HG03565 (cell line): ENCODE measurements around the gene NTMT2.
"Not testable (repeated sequence)": the region's sequence is repeated elsewhere in the genome, so short reads cannot be mapped to it uniquely, and the experiment has no call there.

Experiments
- ATAC-seq: cut with Tn5 transposase; IDR thresholded peaks from one replicate; pipeline ENCODE4 v1.9.1; 2021; ENCODE audit warnings: mild to moderate bottlenecking, moderate library complexity; ENCODE audit not compliant: unreplicated experiment

NTMT2 gene

DNA sequence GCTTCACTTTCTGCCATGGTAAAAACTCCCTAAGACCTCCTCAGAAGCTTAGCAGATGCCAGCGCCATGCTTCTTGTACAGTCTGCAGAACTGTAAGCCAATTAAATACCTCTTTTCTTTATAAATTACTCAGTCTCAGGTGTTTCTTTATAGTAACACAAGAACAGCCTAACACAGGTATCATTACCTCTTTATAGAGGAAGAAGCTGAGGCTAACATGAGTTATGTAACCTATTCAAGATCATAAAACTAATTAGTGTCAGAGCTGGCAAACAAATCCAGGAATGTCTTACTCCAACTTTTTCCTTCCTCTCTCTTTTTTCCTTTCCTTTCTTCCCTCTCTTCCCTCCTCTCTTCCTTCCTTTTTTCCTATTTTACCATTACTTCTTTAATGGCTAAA lies 9.3 kb downstream of the NTMT2 start:
- ATAC-seq = no peak

DNA sequence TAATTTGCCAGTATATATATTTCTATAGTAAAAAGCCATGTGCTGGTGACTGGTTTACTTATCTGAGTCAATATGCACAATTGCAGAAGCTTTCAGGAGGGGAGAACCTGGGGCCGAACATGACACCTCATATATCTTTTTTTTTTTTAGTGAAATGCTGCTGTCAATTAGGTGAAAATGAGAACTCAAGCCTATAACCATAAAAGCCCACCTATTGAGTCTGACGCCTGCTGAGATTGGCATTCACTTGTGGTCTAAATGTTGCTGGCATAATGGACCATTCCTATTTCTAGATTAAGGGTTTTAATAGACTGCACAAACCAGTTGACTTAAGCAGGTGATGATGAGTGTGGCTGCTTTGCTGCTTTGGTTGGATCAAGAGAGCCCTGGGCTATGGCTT lies 10.8 kb downstream of the NTMT2 start:
- no peak for ATAC-seq

DNA sequence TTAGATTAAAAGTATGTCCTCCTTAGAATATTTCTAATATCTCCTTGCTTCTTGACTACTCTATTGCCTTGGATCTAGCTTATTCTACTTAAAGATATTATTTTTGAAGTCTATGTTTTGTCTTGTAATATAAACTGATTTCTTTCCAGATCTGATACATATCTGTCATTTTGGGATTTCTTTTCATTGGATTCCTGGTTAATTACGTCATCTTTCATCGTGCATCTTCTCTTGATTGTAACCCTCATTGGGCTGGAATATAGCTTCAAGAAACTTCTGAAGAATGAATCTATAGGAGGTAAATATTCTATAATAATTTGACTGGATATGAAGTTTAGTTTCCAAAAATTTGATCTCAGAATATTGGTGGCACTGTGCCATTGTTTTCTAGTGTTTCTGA lies 12.1 kb downstream of the NTMT2 start:
- no peak for ATAC-seq

DNA sequence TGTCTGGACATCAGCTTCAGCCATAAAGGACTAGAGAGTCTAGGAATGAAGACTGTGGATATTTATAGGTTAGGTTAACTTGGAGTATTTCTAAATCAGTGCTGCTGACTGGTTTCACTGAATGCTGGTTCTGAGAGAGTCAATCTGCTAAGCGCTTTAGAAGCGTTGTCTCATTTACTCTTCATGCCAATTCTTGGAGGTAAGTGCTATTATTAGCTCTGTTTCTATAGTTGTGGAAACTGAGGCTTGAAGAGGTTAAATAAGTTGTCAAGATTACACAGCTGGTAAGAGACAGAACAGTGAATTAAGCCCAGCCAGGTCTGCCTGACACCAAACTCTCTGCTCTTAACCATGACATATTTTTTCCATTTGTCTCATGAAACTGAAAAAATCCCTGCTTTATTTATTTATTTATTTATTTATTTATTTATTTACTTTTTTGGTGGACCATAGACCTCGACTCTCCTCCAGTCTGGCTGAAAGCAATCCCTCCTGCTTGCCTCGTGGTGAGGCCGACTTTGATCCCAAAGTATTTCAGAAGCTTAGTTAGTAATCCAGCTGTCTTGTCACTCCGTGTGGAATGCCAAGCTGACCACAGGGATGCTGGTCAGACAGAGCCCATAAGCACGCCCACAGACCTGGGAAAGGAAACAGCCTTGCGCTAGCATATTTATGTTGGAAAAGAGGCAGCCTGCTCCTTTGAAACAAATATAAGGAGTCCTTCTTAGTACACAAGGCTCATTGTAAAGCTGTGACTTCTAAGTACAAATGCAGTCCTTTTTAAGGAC lies 16.9 kb downstream of the NTMT2 start:
- no peak for ATAC-seq

DNA sequence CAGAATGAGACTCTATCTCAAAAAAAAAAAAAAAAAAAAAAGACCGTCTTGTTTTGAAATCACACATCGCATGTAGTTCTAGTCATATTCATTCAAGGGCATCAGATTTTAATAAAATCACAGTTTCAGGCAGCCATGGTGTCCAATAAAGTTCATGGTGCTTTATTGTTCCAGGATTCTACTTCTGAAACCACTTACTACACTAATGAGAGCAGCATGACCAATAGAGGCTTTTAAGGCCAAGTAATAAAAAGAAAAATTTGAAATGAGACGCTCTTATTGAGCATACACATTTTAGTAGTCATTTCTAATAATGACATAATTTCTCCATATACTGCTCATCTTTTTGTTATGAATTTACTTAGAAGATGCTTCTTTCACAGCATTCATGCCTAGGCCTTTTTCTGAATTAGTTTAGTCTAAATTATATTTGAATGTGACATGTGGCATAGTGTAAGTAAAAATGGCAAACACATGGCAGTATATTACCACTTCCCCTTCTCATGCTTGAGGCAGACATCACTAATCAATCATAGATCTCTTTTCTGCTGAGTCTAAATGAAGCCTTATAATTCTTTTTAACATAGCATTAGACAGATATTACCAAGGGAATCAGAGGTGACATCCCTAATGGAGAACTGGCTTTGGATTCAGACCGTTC lies 18.5 kb downstream of the NTMT2 start:
- ATAC-seq = no peak

DNA sequence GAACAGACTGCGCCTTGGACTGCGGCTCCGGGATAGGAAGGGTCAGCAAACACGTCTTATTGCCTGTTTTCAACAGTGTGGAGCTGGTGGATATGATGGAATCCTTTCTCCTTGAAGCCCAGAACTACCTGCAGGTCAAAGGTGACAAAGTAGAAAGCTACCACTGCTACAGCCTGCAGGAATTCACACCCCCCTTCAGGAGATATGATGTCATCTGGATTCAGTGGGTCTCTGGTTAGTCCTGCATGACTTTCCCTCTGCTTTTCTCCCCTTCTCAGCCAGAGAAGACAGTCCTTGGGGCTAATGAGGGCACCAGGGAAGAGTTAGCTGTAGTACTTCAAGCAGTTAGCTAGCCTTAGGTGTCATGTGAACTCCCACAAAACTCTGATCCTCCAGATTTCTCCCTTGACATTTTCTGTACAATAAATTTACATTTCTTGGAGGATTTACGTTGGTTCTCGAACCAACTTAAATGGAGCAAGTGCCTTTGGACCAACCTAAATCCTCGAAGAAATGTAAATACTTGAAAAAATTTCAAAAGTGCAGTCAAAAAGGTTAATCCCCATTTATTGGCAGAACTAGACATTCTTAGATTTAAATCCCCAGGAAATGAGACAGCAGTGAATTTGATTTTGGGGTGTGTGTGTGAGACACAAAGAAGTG lies 20.9 kb downstream of the NTMT2 start:
- no peak for ATAC-seq

DNA sequence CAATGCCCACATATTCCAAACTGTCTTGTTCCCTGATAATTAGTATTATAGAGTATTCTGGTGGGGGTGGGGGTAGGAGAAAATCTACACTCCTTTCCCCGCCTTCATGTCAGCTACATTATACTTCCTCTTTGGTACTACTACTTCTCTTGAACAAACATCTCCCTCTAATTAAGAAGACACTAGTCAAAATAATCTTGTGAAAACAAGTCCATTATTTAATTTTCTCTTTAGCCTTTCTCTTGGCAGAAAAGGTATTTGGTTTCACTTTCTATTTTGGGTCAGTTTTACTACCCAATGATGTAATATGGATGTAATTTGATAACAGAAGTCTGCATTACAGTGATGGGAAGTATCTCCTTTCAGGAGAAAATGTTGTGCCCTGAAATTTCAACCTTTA lies 22.5 kb downstream of the NTMT2 start:
- ATAC-seq = no peak

DNA sequence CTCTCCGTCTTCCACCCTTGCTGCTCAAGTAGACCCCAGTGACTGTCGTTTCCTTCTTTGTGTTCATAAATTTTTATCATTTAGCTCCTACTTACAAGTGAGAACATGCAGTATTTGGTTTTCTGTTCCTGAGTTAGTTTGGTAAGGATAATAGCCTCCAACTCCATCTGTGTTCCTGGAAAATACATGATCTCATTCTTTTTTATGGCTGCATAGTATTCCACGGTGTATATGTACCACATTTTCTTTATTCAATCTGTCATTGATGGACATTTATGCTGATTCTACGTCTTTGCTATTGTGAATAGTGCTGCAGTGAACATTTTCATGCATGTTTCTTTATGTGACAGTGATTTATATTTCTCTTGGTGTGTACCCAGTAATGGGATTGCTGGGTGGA lies 24.8 kb downstream of the NTMT2 start:
- ATAC-seq = not testable (repeated sequence)

DNA sequence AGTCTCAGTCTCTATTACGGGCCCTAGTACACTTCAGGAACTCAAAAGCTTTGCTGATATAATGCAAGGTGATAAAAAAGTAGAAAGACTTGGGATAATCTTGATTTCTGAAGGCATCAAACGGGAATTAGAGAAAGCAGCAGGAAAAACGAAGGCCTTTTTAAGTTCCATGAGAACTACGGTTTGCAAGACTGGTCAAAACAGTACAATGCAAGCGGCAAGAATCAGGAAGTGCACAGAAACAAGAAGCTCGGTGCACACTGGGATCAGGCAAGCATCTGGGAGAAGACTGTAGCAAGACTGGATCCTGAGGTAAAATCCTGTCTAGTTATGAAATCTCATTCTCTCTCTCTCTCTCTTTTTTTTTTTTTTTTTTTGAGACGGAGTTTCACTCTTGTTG lies 28.6 kb downstream of the NTMT2 start:
- no peak for ATAC-seq

DNA sequence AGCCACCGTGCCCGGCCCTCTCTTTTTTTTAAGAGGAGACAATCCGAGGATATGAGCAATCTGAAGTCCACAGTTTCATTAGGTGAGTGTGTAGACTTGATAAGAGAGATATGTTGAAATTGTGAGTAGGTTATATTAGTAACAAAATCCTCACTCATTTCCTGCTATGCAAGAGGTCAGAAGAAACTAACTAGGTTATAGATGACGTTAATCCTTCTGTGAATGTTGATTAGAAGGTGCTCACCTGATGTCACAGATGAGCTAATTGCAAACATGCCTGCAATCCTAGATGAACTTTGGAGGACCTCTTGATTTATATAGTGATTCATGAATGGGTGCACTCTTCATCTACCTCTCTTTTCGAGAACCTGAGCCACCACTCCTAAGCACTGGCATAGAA lies 29.3 kb downstream of the NTMT2 start:
- no peak for ATAC-seq

DNA sequence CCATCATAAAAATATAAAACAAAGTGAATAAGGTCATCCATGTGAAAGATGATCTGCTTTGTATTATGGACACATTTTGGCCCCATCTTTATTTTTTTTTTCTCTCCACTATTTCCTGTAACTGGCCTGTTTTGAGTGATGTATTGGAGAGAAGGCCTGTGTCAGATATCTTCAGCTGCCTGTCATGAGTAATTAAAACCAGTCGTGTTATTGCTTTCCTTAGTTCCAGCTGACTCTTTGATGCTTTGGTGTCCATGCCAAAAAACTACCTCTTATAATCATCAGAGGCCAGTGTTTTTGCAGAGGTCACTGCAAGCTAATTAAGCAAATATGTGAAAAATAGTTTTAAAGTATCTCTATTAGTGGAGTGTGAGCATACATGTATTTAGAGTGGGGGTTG lies 29.7 kb downstream of the NTMT2 start:
- no peak for ATAC-seq

DNA sequence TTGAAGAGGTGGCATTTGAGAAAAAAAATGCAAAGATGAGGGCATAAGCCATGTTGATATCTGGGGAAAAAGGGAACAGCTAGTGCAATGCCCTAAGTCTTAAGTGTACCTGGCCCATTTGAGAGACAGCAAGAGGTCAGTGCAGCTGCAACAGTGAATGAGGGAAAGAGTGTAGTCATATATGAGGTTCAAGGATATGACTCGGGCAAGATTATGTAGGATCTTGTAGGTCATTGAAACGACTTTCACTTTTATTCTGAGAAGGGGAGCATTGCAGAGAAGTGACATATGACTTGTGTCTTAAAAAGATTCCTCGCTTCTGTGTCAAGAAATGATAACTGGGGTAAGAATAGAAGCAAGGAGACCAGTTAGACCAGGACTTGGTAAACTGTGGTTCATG lies 31.0 kb downstream of the NTMT2 start:
- no peak for ATAC-seq

DNA sequence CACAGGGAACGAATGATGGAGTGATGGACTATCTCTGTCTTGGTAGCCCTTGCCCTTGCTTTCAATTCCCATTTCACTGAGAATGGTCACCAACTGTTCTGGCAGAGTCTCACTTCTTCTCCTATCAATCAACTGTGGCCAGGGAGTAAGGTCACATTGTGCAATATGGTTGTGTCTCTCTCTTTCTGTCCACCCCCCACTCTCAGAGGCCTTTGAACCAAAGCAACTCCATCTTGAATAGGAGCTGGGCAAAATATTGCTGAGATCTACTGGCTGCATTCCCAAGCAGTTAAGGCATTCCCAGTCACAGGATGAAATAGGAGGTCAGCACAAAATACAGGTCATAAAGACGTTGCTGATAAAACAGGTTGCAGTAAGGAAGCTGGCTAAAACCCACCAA lies 36.7 kb downstream of the NTMT2 start:
- ATAC-seq = no peak

DNA sequence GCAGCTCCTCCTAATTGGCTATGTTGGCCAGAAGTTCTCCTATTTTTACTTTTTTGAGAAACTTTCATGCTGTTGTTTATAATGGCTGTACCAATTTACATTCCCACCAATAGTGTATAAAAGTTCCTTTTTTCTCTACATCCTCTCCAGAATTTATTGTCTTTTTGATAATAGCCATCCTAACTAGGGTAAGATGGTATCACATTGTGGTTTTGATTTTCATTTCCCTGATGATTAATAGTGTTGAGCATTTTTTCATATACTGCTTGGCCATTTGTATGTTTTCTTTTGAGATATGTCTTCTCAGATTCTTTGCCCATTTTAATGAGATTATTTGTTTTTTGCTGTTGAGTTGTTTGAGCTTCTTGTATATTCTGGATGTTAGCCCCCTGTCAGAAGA lies 46.8 kb downstream of the NTMT2 start:
- ATAC-seq = no peak

DNA sequence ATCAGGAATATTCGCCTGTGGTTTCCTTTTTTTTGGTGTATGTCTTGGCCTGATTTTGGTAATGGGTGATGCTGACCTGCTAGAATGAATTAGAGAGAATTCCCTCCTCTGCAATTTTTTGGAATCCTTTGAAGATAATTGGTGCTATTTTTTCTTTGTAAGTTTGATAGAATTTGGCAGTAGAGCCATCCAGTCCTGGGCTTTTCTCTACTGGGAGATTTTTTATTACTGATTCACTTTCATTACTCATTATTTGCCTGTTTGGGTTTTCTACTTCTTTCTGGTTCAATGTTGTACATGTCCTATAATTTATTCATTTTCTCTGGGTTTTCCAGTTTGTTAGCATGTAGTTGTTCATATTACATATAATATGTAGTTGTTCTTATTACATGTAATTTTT lies 48.7 kb downstream of the NTMT2 start:
- no peak for ATAC-seq

DNA sequence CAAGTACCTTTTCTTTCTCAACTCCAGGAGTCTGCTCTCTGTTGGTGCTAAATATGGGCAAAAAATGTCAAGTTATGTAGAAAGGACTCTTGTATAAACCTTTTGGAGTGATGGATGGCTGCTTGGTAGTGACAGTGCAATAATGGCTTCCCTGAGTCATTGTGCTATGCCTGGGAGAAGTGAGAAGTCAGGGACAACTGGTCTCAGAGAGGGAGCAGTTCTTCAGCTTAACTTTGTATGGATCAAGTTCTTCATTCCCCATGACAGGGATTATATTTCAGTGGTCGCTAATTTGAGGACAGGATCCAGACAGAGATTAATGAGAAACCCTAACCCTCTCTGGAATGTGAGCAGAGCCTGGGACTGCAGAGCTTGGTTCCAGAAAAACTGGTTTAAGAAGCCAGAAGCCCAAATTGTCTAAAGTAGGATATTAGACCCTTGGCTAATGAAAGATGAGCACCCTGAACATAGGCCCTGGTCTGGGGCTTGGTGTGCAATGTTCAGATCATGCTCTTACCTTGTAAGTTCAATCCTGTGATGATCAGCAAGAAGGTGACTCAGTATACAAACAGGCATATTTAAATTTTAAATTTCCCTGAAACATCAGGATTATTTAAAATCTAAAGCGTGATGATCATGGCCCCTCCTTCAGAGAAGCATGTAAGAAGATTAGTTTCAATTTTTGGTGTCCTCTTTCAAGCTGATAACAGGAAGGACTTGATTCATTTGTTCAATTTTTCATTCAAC lies 50.9 kb downstream of the NTMT2 start:
- no peak for ATAC-seq

DNA sequence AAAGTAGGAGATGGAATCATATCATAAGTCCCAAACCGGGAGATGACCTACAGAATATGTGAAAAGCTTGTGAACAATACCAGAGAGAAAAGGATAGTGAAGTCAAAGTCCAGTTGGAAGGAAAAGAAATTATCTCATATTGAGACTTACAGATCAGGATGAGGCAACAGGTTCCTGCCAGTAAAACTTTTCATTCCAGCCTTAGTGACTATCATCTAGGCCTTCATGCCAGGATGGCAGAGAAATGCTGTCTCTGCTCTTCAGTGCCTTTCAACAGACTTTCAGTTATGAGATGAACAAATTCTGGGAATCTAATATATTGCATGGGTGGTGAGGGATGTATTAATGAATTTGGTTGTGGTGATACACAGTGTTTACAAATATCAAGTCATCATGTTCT lies 52.3 kb downstream of the NTMT2 start:
- ATAC-seq = no peak

DNA sequence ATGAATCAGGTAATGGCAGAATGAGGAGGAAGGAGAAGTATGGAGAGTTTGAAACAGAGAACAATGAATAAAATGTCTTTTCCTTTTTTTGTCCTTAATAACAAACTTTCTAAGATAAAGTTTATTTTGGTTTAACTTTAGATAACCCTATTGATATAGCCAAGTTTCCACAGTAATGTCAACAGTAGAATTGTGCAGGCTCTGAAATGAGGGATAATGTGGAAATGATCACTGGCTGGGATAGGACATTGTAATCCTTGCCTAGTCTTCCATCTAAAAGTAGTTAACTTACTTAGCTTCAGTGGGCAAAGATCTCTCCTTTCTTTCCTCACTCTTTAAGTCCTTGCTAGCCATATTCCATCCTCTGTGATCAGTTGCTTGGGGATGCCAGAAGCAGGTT lies 52.8 kb downstream of the NTMT2 start:
- no peak for ATAC-seq

DNA sequence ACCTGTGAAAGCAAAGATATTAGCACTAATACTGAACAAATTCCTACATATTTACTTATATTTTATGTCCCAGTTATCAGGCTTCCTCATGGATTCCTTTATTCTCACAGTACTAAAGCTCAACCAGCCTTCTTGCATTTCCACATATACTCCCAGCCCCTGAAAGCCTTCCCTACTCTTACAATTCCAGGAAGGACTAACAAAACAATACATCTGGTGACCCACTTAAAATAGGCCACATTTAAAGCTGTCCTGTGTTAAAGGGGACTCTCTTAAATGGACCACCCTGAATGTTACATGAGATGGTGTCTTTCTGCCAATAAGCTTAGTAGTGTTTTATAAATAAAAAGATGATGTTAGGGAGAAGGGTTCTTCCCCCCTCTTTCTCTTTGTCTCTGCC lies 54.4 kb downstream of the NTMT2 start:
- ATAC-seq = no peak

DNA sequence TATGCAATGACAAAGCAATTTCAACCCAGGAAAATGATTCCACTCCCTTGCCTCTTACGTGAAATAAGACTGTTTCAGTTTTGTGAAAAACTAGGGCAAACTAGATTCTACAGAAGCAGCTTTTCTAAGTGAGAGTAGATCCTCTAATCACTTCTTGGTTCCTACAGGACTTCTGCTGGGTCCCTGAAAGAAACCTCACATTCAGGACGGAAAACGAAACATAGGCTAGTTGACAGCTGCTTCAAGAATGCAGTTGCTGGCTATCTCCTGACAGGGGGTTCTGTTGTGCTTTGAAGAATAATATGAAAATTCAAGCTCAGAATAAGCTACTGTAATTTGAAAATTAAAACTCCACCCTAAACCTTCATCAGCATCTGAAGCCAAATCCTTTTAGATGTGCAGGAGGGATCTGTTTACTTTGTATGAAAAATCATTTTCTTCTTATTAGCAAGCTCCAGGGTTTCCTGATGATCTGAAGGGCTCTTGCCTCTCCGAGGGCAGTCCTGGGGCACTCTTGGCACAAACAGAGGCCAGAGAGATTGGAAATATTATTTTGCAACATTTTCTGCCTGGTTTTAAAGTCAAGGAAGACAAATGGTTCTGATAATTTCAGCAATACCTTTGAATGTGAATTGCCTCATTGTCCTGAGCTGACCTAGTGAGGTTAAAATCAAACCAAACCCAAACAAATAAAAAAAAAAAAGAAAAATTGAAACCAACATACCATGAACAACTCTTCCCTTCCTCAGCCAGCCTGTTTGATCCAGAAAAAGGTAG lies 55.0 kb downstream of the NTMT2 start:
- ATAC-seq = no peak

DNA sequence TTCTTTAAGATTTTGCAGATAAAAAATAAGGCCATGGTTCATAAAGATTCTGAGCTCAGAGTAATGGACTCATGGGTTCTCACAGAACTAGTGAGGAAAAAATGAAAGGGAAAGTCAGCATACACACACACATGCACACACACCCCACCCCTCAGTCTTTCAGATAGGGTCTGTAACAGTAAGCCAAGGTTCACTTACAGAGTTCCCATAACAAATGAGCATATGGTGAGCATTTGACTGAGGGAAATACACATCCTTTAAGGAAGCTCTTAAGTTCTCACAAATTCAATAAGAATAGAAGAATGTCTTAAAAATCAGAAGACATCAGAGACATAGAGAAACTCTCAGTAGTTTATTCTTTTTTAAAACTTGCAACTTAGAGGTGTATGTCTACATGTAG lies 57.9 kb downstream of the NTMT2 start:
- ATAC-seq = no peak
